ENCODE measurements around the gene ACKR2. TPM values are rescaled to one million over a fixed set of nuclear protein-coding genes. Genes with fewer than 3 reads are reported as not detected.

The ACKR2 gene
- total RNA-seq, 2 donors from 2014 or later: 0.55 to 1.9 TPM

DNA sequence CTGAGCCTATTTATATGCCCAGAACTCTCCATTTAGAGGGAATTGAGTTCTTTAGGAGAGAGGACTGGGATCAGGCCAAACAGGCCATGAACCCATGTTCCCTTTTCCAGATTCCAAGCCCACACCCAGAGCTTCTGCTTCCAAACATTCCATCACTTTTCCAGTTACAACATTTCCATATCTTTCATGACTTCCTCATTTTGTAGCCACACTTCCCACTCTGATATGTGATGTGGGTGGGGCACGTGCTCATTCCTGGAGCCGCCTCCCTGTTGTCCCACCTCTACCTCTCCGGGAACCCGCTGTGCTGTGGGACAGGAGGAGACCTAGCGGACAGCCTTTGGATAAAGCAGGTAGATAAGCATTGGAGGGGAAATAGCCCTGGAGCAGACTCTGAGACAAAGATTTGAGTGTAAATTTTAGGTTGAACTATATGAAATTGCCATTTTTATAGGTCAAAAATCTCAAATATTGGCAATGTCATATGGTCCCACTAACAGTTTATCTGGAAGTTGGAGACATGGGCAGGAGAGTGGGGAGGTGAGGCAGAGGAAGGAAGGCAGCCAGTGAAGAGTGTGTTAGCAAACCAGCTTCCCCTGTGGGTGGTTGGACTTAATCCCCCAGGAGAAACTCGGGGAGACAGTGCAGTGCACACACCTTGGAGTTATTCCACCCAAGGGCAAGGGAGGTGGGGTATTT is 34.6 kb downstream of the ACKR2 start:
- Histone ChIP-seq H3K27me3 (replicated peaks; ENCODE audit: insufficient read depth) (no peaks in the 10 kb centered on the region), H3K4me1 (replicated peaks) (no peaks in the 10 kb centered on the region), H3K9me3 (no peaks in the 10 kb centered on the region), H3K27ac (peak overlapping the region in 1 of 2 donors; percentile 10), H3K36me3 (no peaks in the 10 kb centered on the region), H3K4me3 (no peak overlapping the region)
- intact Hi-C loops (cut with DNase I): no loop called here
- DNase-seq (ENCODE audit: low spot score): no peak
- no peak for TF ChIP-seq POLR2AphosphoS5 (IDR thresholded peaks at IDR 0.05)
- no peak for TF ChIP-seq POLR2A (IDR thresholded peaks at IDR 0.05)
- no peak for TF ChIP-seq CTCF (IDR thresholded peaks at IDR 0.05)
- 79% methylated on average over 6 of the region's 6 CpGs for WGBS

- WGBS: 57% methylated on average over 1 of the region's 1 CpG
- Histone ChIP-seq H3K4me3 (no peak overlapping the region), H3K36me3 (no peaks in the 10 kb centered on the region), H3K4me1 (replicated peaks) (no peaks in the 10 kb centered on the region), H3K27me3 (replicated peaks; ENCODE audit: insufficient read depth) (no peaks in the 10 kb centered on the region), H3K9me3 (no peaks in the 10 kb centered on the region), H3K27ac (no peak overlapping the region)
- no peak for TF ChIP-seq CTCF (IDR thresholded peaks at IDR 0.05)
- no peak for TF ChIP-seq POLR2AphosphoS5 (IDR thresholded peaks at IDR 0.05)
- DNase-seq (ENCODE audit: low spot score): no peak
- intact Hi-C loops (cut with DNase I): no loop called here
Observed at GRCh38 chr3:42844412-42844713, 35.1 kb downstream of the ACKR2 start.

DNA sequence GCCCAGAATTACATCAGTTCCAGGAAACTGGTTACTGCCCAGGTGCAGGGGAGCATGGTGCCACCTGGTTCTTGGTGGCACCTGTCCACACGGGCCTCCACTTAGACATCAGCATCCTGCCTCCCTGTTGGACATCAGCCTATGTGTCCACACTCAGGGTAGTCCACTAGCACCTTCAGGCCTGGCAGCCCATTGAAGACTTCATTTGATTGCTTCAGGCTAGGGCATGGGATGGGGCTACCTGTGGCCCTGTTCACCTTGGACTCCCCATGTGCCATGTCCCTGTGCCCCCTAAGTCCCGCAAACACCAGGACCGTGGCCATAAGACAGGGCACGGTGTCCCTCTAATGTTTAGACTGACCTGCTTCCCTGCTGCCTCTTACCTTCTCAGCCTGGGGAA is 35.6 kb downstream of the ACKR2 start:
- Histone ChIP-seq H3K9me3 (no peaks in the 10 kb centered on the region), H3K27ac (no peak overlapping the region), H3K36me3 (no peaks in the 10 kb centered on the region), H3K4me1 (replicated peaks) (no peaks in the 10 kb centered on the region), H3K4me3 (no peak overlapping the region), H3K27me3 (replicated peaks; ENCODE audit: insufficient read depth) (no peaks in the 10 kb centered on the region)
- no peak for TF ChIP-seq CTCF (IDR thresholded peaks at IDR 0.05)
- TF ChIP-seq POLR2AphosphoS5 (IDR thresholded peaks at IDR 0.05): no peak
- TF ChIP-seq POLR2A (IDR thresholded peaks at IDR 0.05): no peak
- intact Hi-C loops (cut with DNase I): no loop called here
- no peak for DNase-seq (ENCODE audit: low spot score)
- WGBS: 92% methylated on average over 4 of the region's 4 CpGs

GRCh38 chr3:42846685-42847522 is 37.7 kb downstream of the ACKR2 start:
- Histone ChIP-seq H3K9me3 (no peaks in the 10 kb centered on the region), H3K36me3 (no peaks in the 10 kb centered on the region), H3K27ac (peak overlapping the region in 1 of 2 donors; percentile 42), H3K4me1 (replicated peaks) (no peaks in the 10 kb centered on the region), H3K4me3 (no peak overlapping the region), H3K27me3 (replicated peaks; ENCODE audit: insufficient read depth) (no peaks in the 10 kb centered on the region)
- TF ChIP-seq POLR2AphosphoS5 (IDR thresholded peaks at IDR 0.05) (no peak), POLR2A (IDR thresholded peaks at IDR 0.05) (no peak), CTCF (IDR thresholded peaks at IDR 0.05) (no peak)
- intact Hi-C loops (cut with DNase I): no loop called here
- no peak for DNase-seq (ENCODE audit: low spot score)
- 43% methylated on average over 5 of the region's 5 CpGs for WGBS

- Histone ChIP-seq H3K9me3 (no peaks in the 10 kb centered on the region), H3K27ac (no peak overlapping the region), H3K4me1 (replicated peaks) (no peaks in the 10 kb centered on the region), H3K27me3 (replicated peaks; ENCODE audit: insufficient read depth) (no peaks in the 10 kb centered on the region), H3K36me3 (no peaks in the 10 kb centered on the region), H3K4me3 (no peak overlapping the region)
- no peak for DNase-seq (ENCODE audit: low spot score)
- 51% methylated on average over 4 of the region's 4 CpGs for WGBS
- intact Hi-C loops (cut with DNase I): no loop called here
- TF ChIP-seq POLR2A (IDR thresholded peaks at IDR 0.05): no peak
- no peak for TF ChIP-seq CTCF (IDR thresholded peaks at IDR 0.05)
- TF ChIP-seq POLR2AphosphoS5 (IDR thresholded peaks at IDR 0.05): no peak
Observed at GRCh38 chr3:42847731-42848130, 38.5 kb downstream of the ACKR2 start.

Measured in prostate gland (tissue), 2 donors.